ENCODE data around the gene TRIP13. TPM values are rescaled to one million over a fixed set of nuclear protein-coding genes. Genes with fewer than 3 reads are reported as not detected.

Gene TRIP13
- total RNA-seq, 2 experiments from 2014 or later = 0.47 to 0.66 TPM

- Histone ChIP-seq H3K4me1 (ENCODE audit: insufficient read depth, low read length) (peaks cover 31% of the 10 kb centered on the region), H3K4me3 (ENCODE audit: low read length) (no peak overlapping the region), H3K27ac (ENCODE audit: low read depth in 1 of 2, low read length in 2 of 2) (no peak overlapping the region), H3K36me3 (ENCODE audit: insufficient read depth, low read length) (peaks cover 99% of the 10 kb centered on the region), H3K27me3 (ENCODE audit: control insufficient read depth in 1 of 2, insufficient read depth in 2 of 2, low read length in 2 of 2) (no peaks in the 10 kb centered on the region), H3K9me3 (ENCODE audit: control insufficient read depth in 1 of 2, insufficient read depth in 1 of 2, low read length in 2 of 2) (peaks cover 0 to 15% of the 10 kb centered on the region in 2 experiments)
- no peaks in the 10 kb centered on the region for H3K27me3 Mint-ChIP-seq
- ATAC-seq (ENCODE audit: poor library complexity) (no peak), DNase-seq (no peak)
- ChIA-PET POLR2A (no interaction called here), CTCF (no interaction called here)
- intact Hi-C loops (cut with DNase I, micrococcal nuclease) = loop anchor here in 1 of 2 experiments (5.0 kb wide), 1 partner anchor 423 kb away; no protein-coding TSS in a partner anchor
- no peak overlapping the region for H3K27ac Mint-ChIP-seq
- H3K4me1 Mint-ChIP-seq (ENCODE audit: low read depth) = peaks cover 42% of the 10 kb centered on the region
- TF ChIP-seq CTCF (IDR thresholded peaks at IDR 0.05) = no peak
- H3K9me3 Mint-ChIP-seq = peaks cover 3% of the 10 kb centered on the region
- peaks cover 93% of the 10 kb centered on the region for H3K36me3 Mint-ChIP-seq (ENCODE audit: low read depth)
- no peak overlapping the region for H3K4me3 Mint-ChIP-seq
Measured at GRCh38 chr5:885529-885928, 7.2 kb upstream of the TRIP13 start.

- Mint-ChIP-seq H3K4me3 (no peak overlapping the region), H3K27ac (no peak overlapping the region), H3K9me3 (peaks cover 3% of the 10 kb centered on the region), H3K4me1 (ENCODE audit: low read depth) (peaks cover 42% of the 10 kb centered on the region), H3K27me3 (no peaks in the 10 kb centered on the region), H3K36me3 (ENCODE audit: low read depth) (peaks cover 88% of the 10 kb centered on the region)
- Histone ChIP-seq H3K36me3 (ENCODE audit: insufficient read depth, low read length) (peaks cover 99% of the 10 kb centered on the region), H3K9me3 (ENCODE audit: control insufficient read depth in 1 of 2, insufficient read depth in 1 of 2, low read length in 2 of 2) (peaks cover 0 to 15% of the 10 kb centered on the region in 2 experiments), H3K4me1 (ENCODE audit: insufficient read depth, low read length) (peaks cover 32% of the 10 kb centered on the region), H3K27me3 (ENCODE audit: control insufficient read depth in 1 of 2, insufficient read depth in 2 of 2, low read length in 2 of 2) (no peaks in the 10 kb centered on the region), H3K4me3 (ENCODE audit: low read length) (no peak overlapping the region), H3K27ac (ENCODE audit: low read depth in 1 of 2, low read length in 2 of 2) (no peak overlapping the region)
- POLR2A ChIA-PET = no interaction called here
- ATAC-seq (ENCODE audit: poor library complexity) = no peak
- TF ChIP-seq CTCF (IDR thresholded peaks at IDR 0.05) = no peak
- no peak for DNase-seq
- CTCF ChIA-PET = no interaction called here
- intact Hi-C loops (cut with DNase I, micrococcal nuclease) = loop anchor here in 1 of 2 experiments (5.0 kb wide), 1 partner anchor 424 kb away; no protein-coding TSS in a partner anchor
Measured at GRCh38 chr5:886036-886435, 6.6 kb upstream of the TRIP13 start.

- intact Hi-C loops (cut with DNase I, micrococcal nuclease) = loop anchor here in 1 of 2 experiments (5.0 kb wide), 1 partner anchor 425 kb away; no protein-coding TSS in a partner anchor
- no peak for DNase-seq
- no peak for ATAC-seq (ENCODE audit: poor library complexity)
- no peaks in the 10 kb centered on the region for H3K27me3 Mint-ChIP-seq
- no peaks in the 10 kb centered on the region for H3K27me3 ChIP-seq (ENCODE audit: control insufficient read depth in 1 of 2, insufficient read depth in 2 of 2, low read length in 2 of 2)
- H3K9me3 ChIP-seq (ENCODE audit: control insufficient read depth in 1 of 2, insufficient read depth in 1 of 2, low read length in 2 of 2) = peaks cover 0 to 15% of the 10 kb centered on the region in 2 experiments
- ChIA-PET POLR2A (no interaction called here), CTCF (no interaction called here)
- peaks cover 41% of the 10 kb centered on the region for H3K4me1 Mint-ChIP-seq (ENCODE audit: low read depth)
- peak overlapping the region; percentile 24 for H3K27ac Mint-ChIP-seq
- H3K9me3 Mint-ChIP-seq = peaks cover 3% of the 10 kb centered on the region
- no peak overlapping the region for H3K27ac ChIP-seq (ENCODE audit: low read depth in 1 of 2, low read length in 2 of 2)
- H3K36me3 Mint-ChIP-seq (ENCODE audit: low read depth) = peaks cover 86% of the 10 kb centered on the region
- H3K4me1 ChIP-seq (ENCODE audit: insufficient read depth, low read length) = peaks cover 32% of the 10 kb centered on the region
- no peak for TF ChIP-seq CTCF (IDR thresholded peaks at IDR 0.05)
- peaks cover 94% of the 10 kb centered on the region for H3K36me3 ChIP-seq (ENCODE audit: insufficient read depth, low read length)
- no peak overlapping the region for H3K4me3 Mint-ChIP-seq
- no peak overlapping the region for H3K4me3 ChIP-seq (ENCODE audit: low read length)
Measured at GRCh38 chr5:886716-887325, 5.9 kb upstream of the TRIP13 start.
